ENCODE data around the gene CHRNB4.

DNA sequence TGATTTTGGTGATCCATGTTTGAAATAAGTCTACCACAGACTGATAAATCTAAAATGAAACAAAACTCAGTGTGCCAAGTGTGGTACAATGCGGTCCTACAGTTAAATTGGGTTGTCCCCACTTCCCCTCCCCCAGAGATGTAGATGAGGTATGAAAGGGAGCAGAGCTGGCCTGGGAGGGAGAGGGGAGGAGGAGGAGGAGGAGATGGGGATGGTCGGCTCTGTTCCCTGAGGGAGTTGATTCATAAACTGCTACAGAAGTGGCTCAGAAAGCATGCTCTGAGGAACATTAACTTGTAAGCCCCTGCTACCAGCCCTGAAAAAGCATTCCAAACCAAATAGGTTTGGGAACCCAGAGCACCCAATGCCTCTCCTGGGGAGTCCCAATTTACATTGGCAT is 28.0 kb upstream of the CHRNB4 start:
- TF ChIP-seq CTCF (IDR thresholded peaks at IDR 0.05), result no peak
- no peak for TF ChIP-seq EZH2 (IDR thresholded peaks at IDR 0.05; ENCODE audit: borderline replicate concordance, insufficient read depth, low read depth, low read length, poor library complexity, severe bottlenecking)
